ENCODE results near the gene DPPA3.
"Not testable (repeated sequence)": the region's sequence is repeated elsewhere in the genome, so short reads cannot be mapped to it uniquely, and the experiment has no call there.

Gene DPPA3

GRCh38 chr12:7711133-7711532 is at the start of gene DPPA3:
DPPA3 (plus strand) TSS chr12:7711433; CDS start chr12:7711571, 138 bp downstream.
- DNase-seq: no peak

GRCh38 chr12:7661741-7662140 is 49.5 kb upstream of the DPPA3 start:
- no peak for DNase-seq

- no peak for DNase-seq
Measured at GRCh38 chr12:7666595-7666994, 44.6 kb upstream of the DPPA3 start.

GRCh38 chr12:7667125-7667524 is 44.1 kb upstream of the DPPA3 start:
- DNase-seq: peak; percentile 73

- no peak for DNase-seq
Measured at GRCh38 chr12:7668171-7668570, 43.1 kb upstream of the DPPA3 start.

GRCh38 chr12:7675455-7675854 is 35.8 kb upstream of the DPPA3 start:
- DNase-seq: not testable (repeated sequence)

- peak; percentile 99 for DNase-seq
Measured at GRCh38 chr12:7677432-7677888, 33.8 kb upstream of the DPPA3 start.

- no peak for DNase-seq
Measured at GRCh38 chr12:7678744-7679143, 32.5 kb upstream of the DPPA3 start.

GRCh38 chr12:7679251-7680045 is 31.8 kb upstream of the DPPA3 start:
- DNase-seq: no peak

GRCh38 chr12:7681535-7681934 is 29.7 kb upstream of the DPPA3 start:
- no peak for DNase-seq

- DNase-seq: no peak
Measured at GRCh38 chr12:7693793-7694192, 17.4 kb upstream of the DPPA3 start.

- no peak for DNase-seq
Measured at GRCh38 chr12:7694556-7695236, 16.5 kb upstream of the DPPA3 start.

GRCh38 chr12:7695237-7695560 is 16.0 kb upstream of the DPPA3 start:
- no peak for DNase-seq

GRCh38 chr12:7695566-7696197 is 15.6 kb upstream of the DPPA3 start, which contains the start of gene GDF3:
GDF3 (minus strand) TSS chr12:7695775; CDS start chr12:7695728, 47 bp downstream.
- DNase-seq: no peak

GRCh38 chr12:7705846-7706245 is 5.4 kb upstream of the DPPA3 start:
- DNase-seq: no peak

- no peak for DNase-seq
Measured at GRCh38 chr12:7709969-7710675, 1.1 kb upstream of the DPPA3 start.

GRCh38 chr12:7712841-7713442 is 1.7 kb downstream of the DPPA3 start:
- DNase-seq: no peak

- peak; percentile 68 for DNase-seq
Measured at GRCh38 chr12:7716381-7716780, 5.1 kb downstream of the DPPA3 start.

- DNase-seq: no peak
Measured at GRCh38 chr12:7719946-7720730, 8.9 kb downstream of the DPPA3 start.

- no peak for DNase-seq
Measured at GRCh38 chr12:7723926-7724325, 12.7 kb downstream of the DPPA3 start.

- DNase-seq: no peak
Measured at GRCh38 chr12:7729746-7730145, 18.5 kb downstream of the DPPA3 start.

- DNase-seq: not testable (repeated sequence)
Measured at GRCh38 chr12:7730984-7731383, 19.8 kb downstream of the DPPA3 start.
